ENCODE results near the gene ZMYND10. TPM values are rescaled to one million over a fixed set of nuclear protein-coding genes. Genes with fewer than 3 reads are reported as not detected.

Gene ZMYND10
- total and polyA plus RNA-seq, 2 experiments from 2014 or later, result 0.29 to 0.31 TPM

DNA sequence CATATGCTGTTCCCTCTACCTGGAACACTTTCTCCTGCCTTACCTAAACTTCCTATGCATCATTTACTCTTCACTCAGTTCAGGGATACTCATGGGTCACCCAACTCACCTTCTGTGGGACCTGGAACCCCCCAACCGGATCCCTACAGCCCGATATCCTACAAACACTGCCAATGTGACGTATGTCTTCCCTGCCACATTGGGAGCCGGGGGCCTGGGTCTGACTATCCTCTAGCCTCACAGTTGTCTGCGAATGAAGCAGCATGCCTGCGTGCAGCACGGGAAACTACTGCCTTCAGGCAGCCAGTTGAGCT, 4.6 kb upstream of the ZMYND10 start:
- TF ChIP-seq JUNB (IDR thresholded peaks at IDR 0.05; ENCODE audit: unreplicated experiment) (no peak), ZNF114 (CRISPR knock-in tag; IDR thresholded peaks at IDR 0.05) (no peak), CREB1 (CRISPR knock-in tag; IDR thresholded peaks at IDR 0.05; ENCODE audit: low read depth) (no peak), STAT1 (IDR thresholded peaks at IDR 0.05; ENCODE audit: unreplicated experiment) (no peak), NANOG (IDR thresholded peaks at IDR 0.05; ENCODE audit: borderline replicate concordance) (no peak), EZH2 (IDR thresholded peaks at IDR 0.05; ENCODE audit: low read depth, unreplicated experiment) (no peak), EZH2phosphoT487 (IDR thresholded peaks at IDR 0.05; ENCODE audit: unreplicated experiment) (no peak), ETS1 (IDR thresholded peaks at IDR 0.05) (no peak), POLR2AphosphoS5 (IDR thresholded peaks at IDR 0.05; ENCODE audit: low read depth) (no peak), ZNF331 (CRISPR knock-in tag; IDR thresholded peaks at IDR 0.05; ENCODE audit: low read depth) (no peak), REST (IDR thresholded peaks at IDR 0.05; ENCODE audit: unreplicated experiment) (no peak)
- TF ChIP-seq, protein P1, sequence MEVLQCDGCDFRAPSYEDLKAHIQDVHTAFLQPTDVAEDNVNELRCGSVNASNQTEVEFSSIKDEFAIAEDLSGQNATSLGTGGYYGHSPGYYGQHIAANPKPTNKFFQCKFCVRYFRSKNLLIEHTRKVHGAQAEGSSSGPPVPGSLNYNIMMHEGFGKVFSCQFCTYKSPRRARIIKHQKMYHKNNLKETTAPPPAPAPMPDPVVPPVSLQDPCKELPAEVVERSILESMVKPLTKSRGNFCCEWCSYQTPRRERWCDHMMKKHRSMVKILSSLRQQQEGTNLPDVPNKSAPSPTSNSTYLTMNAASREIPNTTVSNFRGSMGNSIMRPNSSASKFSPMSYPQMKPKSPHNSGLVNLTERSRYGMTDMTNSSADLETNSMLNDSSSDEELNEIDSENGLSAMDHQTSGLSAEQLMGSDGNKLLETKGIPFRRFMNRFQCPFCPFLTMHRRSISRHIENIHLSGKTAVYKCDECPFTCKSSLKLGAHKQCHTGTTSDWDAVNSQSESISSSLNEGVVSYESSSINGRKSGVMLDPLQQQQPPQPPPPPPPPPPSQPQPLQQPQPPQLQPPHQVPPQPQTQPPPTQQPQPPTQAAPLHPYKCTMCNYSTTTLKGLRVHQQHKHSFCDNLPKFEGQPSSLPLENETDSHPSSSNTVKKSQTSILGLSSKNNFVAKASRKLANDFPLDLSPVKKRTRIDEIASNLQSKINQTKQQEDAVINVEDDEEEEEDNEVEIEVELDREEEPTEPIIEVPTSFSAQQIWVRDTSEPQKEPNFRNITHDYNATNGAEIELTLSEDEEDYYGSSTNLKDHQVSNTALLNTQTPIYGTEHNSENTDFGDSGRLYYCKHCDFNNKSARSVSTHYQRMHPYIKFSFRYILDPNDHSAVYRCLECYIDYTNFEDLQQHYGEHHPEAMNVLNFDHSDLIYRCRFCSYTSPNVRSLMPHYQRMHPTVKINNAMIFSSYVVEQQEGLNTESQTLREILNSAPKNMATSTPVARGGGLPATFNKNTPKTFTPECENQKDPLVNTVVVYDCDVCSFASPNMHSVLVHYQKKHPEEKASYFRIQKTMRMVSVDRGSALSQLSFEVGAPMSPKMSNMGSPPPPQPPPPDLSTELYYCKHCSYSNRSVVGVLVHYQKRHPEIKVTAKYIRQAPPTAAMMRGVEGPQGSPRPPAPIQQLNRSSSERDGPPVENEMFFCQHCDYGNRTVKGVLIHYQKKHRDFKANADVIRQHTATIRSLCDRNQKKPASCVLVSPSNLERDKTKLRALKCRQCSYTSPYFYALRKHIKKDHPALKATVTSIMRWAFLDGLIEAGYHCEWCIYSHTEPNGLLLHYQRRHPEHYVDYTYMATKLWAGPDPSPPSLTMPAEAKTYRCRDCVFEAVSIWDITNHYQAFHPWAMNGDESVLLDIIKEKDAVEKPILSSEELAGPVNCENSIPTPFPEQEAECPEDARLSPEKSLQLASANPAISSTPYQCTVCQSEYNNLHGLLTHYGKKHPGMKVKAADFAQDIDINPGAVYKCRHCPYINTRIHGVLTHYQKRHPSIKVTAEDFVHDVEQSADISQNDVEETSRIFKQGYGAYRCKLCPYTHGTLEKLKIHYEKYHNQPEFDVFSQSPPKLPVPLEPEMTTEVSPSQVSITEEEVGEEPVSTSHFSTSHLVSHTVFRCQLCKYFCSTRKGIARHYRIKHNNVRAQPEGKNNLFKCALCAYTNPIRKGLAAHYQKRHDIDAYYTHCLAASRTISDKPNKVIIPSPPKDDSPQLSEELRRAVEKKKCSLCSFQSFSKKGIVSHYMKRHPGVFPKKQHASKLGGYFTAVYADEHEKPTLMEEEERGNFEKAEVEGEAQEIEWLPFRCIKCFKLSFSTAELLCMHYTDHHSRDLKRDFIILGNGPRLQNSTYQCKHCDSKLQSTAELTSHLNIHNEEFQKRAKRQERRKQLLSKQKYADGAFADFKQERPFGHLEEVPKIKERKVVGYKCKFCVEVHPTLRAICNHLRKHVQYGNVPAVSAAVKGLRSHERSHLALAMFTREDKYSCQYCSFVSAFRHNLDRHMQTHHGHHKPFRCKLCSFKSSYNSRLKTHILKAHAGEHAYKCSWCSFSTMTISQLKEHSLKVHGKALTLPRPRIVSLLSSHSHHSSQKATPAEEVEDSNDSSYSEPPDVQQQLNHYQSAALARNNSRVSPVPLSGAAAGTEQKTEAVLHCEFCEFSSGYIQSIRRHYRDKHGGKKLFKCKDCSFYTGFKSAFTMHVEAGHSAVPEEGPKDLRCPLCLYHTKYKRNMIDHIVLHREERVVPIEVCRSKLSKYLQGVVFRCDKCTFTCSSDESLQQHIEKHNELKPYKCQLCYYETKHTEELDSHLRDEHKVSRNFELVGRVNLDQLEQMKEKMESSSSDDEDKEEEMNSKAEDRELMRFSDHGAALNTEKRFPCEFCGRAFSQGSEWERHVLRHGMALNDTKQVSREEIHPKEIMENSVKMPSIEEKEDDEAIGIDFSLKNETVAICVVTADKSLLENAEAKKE (CRISPR knock-in tag; IDR thresholded peaks at IDR 0.05), result no peak
- H3K27me3 Mint-ChIP-seq (ENCODE audit: insufficient read depth, low read depth, poor library complexity), result peaks cover 18% of the 10 kb centered on the region
- peak overlapping the region; percentile 67 for H3K4me3 ChIP-seq
- H3K79me2 ChIP-seq (replicated peaks; ENCODE audit: insufficient read depth), result no peaks in the 10 kb centered on the region
- no peak overlapping the region for H3K27ac ChIP-seq (ENCODE audit: low read depth)
- H3K9me2 ChIP-seq (ENCODE audit: insufficient read depth), result no peaks in the 10 kb centered on the region
- H3K9me3 Mint-ChIP-seq, result no peaks in the 10 kb centered on the region
- peaks cover 16% of the 10 kb centered on the region for H3K4me1 Mint-ChIP-seq
- peaks cover 15% of the 10 kb centered on the region for H3K27me3 ChIP-seq (ENCODE audit: insufficient read depth)
- H3K36me3 ChIP-seq (ENCODE audit: insufficient read depth), result no peaks in the 10 kb centered on the region
- DNase-seq (ENCODE audit: low spot score) (no peak), ATAC-seq (no peak; the same call in 2 of the 3 replicates)
- H3F3A ChIP-seq (replicated peaks; ENCODE audit: low read depth), result 0 out of 2 replicates have a peak, but pooled peaks cover 8% of the 10 kb centered on the region
- peaks cover 12% of the 10 kb centered on the region for H3K36me3 Mint-ChIP-seq (ENCODE audit: low read depth)
- H3K4me2 ChIP-seq, result peak overlapping the region; percentile 99
- peak overlapping the region; percentile 98 for H2AFZ ChIP-seq
- peak overlapping the region; percentile 93; the same call in 1 of the 2 replicates for H3K27ac Mint-ChIP-seq
- H3K4me1 ChIP-seq (ENCODE audit: insufficient read depth), result peaks cover 3% of the 10 kb centered on the region; the same call in 1 of the 2 replicates
- no peaks in the 10 kb centered on the region; the same call in 1 of the 2 replicates for H4K20me1 ChIP-seq (replicated peaks; ENCODE audit: insufficient read depth)
- H3K4me3 Mint-ChIP-seq, result peak overlapping the region; percentile 95

Data from GM23338 (cell line).